Measurements from ENCODE around the gene MICAL3.
"Not testable (repeated sequence)": the region's sequence is repeated elsewhere in the genome, so short reads cannot be mapped to it uniquely, and the experiment has no call there.

MICAL3 gene

DNA sequence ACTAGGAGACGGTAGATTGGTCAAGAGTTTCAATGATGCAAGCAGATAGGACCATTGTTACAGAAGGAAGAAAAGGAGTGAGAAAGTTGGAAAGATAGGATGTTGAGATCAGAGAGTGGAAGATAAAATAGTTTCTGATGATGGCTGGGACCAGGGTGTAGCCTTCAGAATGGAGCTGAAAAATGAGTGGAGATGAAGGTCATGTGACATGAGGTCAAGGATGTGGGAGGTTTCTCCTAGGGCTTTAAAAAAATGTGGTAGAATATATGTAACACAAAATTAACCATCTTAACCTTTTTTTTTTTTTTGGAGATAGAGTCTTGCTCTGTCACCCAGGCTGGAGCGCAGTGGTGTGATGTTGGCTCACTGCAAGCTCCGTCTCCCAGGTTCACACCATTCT, 35.1 kb upstream of the MICAL3 start:
- no peak for DNase-seq (ENCODE audit: low read depth in 3 of 3, low spot score in 1 of 3)

- no peak for DNase-seq (ENCODE audit: low read depth in 3 of 3, low spot score in 1 of 3)
Observed at GRCh38 chr22:18059094-18059417, 34.7 kb upstream of the MICAL3 start.

- no peak for DNase-seq (ENCODE audit: low read depth in 3 of 3, low spot score in 1 of 3)
Observed at GRCh38 chr22:18058371-18059093, 34.2 kb upstream of the MICAL3 start.

- no peak for DNase-seq (ENCODE audit: low read depth in 3 of 3, low spot score in 1 of 3)
Observed at GRCh38 chr22:18057568-18058209, 33.3 kb upstream of the MICAL3 start.

DNA sequence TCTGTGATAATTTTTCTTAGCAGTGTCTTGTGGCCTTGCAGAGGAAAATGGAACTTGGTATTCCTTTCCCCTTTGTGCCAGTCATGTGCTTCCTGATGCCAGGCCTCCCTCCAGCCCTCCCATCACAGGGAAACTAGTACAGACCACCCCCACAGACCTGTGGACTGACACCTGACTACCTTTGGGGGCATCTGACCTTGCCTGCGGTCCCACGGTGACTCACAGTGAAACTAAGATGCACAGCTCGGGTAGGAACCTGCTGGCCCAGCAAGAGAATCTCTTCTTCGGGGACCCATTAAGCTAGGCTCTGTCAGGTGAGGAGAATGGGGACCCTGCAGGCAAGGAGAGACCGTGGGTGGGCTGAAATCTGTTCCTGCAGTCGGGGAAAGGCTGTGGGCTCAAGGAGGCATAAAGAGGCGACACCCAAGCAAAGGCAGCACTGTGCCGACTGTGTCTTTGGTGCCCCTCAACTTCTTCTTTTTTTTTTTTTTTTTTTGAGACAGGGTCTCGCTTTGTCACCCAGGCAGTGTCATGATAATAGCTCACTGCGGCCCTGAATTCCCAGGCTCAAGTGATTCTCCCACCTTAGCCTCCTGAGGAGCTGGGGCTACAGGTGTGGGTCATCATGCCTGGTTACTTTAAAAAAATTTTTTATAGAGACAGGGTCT, 32.6 kb upstream of the MICAL3 start:
- no peak for DNase-seq (ENCODE audit: low read depth in 3 of 3, low spot score in 1 of 3)

DNA sequence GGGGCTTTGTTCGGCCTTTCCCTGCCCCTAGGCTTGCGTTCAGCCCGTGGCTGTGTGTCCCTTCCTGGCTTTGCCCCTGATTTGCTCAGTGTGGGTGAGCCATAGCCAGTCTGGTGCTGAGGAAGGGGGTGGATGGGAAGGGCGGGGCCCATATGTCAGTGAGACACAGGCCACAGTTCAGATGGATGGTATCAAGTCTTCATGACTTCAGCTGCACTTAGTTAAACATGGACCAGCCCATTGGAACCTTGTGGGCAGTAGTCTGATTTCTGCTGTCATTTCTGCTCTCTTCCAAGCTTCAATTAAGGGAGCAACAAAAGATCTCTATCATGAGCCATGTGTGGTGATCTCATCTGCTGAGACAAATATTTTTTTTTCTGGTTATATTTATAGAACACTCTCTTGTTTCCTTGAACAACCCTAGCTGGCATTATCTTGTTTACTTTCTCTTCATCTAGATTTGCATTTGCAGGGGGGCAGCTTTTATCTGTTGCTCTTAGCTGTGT, 31.9 kb upstream of the MICAL3 start:
- no peak for DNase-seq (ENCODE audit: low read depth in 3 of 3, low spot score in 1 of 3)

DNA sequence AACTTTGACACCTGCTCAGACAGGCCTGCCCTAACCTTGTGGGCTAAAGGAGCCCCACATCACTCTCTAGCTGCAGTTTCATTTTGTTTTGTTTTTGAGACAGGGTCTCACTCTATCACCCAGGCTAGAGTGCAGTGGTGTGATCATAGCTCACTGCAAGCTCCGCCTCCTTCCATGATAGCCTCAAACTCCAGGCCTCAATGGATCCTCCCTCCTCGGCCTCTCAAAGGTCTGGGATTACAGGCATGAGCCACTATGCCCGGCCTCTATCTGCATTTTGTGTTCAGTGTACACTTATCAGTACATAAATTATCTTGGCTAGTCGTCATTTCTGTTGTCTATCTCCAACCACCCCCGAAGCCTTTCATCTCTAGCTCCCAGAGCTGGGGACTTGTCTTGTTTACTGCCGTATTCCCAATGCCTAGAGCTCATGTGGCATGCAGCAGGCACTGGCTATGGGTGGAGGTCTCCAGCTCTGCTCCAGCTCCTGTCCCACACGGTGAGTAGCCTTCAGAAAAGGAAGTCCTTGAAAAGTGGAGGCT, 31.3 kb upstream of the MICAL3 start:
- DNase-seq (ENCODE audit: low read depth in 3 of 3, low spot score in 1 of 3): no peak

DNA sequence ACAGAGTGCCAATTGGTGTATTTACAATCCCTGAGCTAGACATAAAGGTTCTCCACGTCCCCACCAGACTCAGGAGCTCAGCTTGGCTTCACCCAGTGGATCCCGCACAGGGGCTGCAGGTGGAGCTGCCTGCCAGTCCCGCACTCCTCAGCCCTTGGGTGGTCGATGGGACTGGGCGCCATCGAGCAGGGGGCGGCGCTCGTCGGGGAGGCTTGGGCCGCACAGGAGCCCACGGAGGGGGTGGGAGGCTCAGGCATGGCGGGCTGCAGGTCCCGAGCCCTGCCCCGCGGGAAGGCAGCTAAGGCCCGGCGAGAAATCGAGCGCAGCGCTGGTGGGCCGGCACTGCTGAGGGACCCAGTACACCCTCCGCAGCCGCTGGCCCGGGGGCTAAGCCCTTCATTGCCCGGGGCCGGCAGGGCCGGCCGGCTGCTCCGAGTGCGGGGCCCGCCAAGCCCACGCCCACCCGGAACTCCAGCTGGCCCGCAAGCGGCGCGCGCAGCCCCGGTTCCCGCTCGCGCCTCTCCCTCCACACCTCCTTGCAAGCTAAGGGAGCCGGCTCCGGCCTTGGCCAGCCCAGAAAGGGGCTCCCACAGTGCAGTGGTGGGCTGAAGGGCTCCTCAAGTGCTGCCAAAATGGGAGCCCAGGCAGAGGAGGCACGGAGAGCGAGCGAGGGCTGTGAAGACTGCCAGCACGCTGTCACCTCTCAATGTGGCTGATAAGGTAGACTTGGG, 29.0 kb upstream of the MICAL3 start:
- DNase-seq (ENCODE audit: low read depth in 3 of 3, low spot score in 1 of 3): not testable (repeated sequence)

- DNase-seq (ENCODE audit: low read depth in 3 of 3, low spot score in 1 of 3): not testable (repeated sequence)
Observed at GRCh38 chr22:18051113-18051512, 26.8 kb upstream of the MICAL3 start.

- no peak for DNase-seq (ENCODE audit: low read depth in 3 of 3, low spot score in 1 of 3)
Observed at GRCh38 chr22:18050065-18050464, 25.7 kb upstream of the MICAL3 start.

- DNase-seq (ENCODE audit: low read depth in 3 of 3, low spot score in 1 of 3): no peak
Observed at GRCh38 chr22:18048441-18048898, 24.1 kb upstream of the MICAL3 start.

DNA sequence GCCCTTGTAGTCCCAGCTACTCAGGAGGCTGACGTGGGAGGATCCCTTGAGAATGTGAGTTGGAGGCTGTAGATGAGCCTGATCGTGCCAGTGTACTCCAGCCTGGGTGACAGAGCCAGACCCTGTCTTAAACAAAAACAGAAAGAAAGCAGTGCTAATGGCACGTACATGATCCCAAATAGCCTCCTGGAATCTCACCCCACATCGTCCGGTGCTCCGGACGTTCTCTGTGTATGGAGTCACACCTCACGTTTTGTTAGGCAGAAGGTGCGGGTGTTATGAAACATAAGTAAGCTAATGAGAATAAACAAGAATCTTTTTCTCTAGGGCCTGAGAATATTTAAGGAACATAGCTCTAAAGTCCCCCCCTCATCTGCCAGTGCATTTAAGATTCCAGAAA, 23.7 kb upstream of the MICAL3 start:
- no peak for DNase-seq (ENCODE audit: low read depth in 3 of 3, low spot score in 1 of 3)

- no peak for DNase-seq (ENCODE audit: low read depth in 3 of 3, low spot score in 1 of 3)
Observed at GRCh38 chr22:18045794-18046193, 21.4 kb upstream of the MICAL3 start.

DNA sequence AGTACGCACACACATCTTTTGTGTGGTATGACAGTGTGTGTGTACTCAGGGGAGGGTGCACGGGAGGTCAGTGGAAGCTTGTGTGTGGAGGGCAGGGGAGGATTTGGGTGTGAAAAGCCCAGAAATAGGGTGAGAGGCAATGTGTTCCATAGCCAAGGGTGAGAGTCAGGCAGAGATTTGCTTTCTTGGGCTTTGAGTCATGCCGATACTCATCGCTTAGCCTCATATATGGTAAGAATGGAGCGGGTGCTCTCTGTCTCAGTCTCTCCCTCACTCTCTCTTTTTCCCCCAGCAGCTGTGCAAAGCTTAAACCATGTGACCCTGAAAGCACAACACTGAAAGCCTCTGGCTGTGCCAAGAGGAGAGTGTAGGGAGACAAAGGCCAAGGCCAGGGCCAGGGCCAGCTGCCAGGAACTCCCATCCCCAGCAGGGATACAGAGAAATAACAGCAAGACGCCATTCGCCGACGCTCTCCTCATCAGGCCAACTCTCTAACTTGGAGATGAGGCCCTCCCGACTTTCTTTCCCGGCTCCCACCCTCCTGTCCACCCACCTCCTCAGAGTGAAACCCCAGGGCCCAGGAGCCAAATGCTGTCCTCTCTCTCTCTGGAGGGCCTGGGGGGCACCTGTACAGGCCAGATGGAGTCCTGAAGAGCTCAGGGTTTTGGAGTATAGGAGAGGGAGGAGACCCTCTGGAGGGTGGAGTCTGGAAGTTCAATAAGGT, 20.3 kb upstream of the MICAL3 start:
- no peak for DNase-seq (ENCODE audit: low read depth in 3 of 3, low spot score in 1 of 3)

DNA sequence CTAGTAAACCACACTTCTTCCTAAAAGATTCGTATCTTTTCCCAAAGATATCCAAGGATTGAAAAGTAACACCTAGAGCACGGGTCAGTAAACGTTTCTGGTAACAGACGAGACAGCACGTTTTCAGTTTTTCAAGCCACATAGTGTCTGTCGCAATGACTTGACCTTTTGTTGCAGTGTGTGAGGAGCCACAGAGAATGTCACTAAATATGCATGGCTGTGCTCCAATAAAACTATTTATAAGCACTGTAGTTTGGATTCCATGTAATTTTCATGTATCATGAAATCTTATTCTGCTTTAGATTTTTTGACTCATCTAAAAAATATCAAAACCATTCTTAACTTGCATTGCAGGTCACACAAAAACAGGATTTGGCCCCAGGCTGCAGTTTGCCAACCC, 18.3 kb upstream of the MICAL3 start:
- DNase-seq (ENCODE audit: low read depth in 3 of 3, low spot score in 1 of 3): no peak

GRCh38 chr22:18040898-18041297, 16.5 kb upstream of the MICAL3 start:
- DNase-seq (ENCODE audit: low read depth in 3 of 3, low spot score in 1 of 3): not testable (repeated sequence)

DNA sequence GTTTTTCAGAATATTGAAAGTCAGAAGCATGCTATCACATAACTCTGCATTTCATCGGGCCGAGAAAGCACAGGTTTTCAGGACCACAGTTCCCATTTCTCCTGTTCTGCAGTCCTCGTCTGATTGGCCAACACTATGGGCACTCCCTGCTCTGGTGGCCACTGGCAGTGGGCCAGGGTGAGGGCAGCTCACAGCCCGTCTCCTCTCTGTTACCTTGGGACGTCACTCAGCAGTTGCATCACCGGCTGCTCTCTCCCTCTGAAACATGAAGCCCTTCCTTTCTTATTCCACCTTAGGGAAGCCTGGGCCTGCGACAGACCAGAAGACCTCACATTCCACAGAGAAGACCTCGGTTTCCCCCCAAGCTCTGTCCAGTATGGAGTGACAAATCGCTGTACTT, 11.4 kb upstream of the MICAL3 start:
- DNase-seq (ENCODE audit: low read depth in 3 of 3, low spot score in 1 of 3): no peak

GRCh38 chr22:18034076-18034475, 9.7 kb upstream of the MICAL3 start:
- DNase-seq (ENCODE audit: low read depth in 3 of 3, low spot score in 1 of 3): no peak

GRCh38 chr22:18033204-18033998, 9.0 kb upstream of the MICAL3 start:
- DNase-seq (ENCODE audit: low read depth in 3 of 3, low spot score in 1 of 3): no peak

Measured in stimulated activated CD4-positive, alpha-beta T cell treated with anti-CD3 and anti-CD28 coated beads, TNF-alpha, amount 100 ng/mL, for 1 hour (primary cell).